Neuronal stem cell (in vitro differentiated cells): Measurements from ENCODE around the gene IFITM5.
"Not testable (repeated sequence)": the region's sequence is repeated elsewhere in the genome, so short reads cannot be mapped to it uniquely, and the experiment has no call there.

Source experiments
- DNase-seq: peaks from one replicate; pipeline ENCODE4 v3.0.0-alpha.2; 2013; ENCODE audit warnings: low spot score
- H2AFZ ChIP-seq: one replicate; pipeline ENCODE4 v1.6.1; 2013; ENCODE audit warnings: mild to moderate bottlenecking, low read length, inconsistent platforms
- H2AK5ac ChIP-seq: 2 replicates; pipeline ENCODE4 v1.6.1; 2013; ENCODE audit warnings: low read depth, mild to moderate bottlenecking, inconsistent platforms, low read length, moderate library complexity, mixed read lengths
- H2BK120ac ChIP-seq: 2 replicates; pipeline ENCODE4 v1.6.1; 2013; ENCODE audit warnings: low read depth, mild to moderate bottlenecking, inconsistent platforms, low read length, moderate library complexity, mixed read lengths
- H2BK12ac ChIP-seq: one replicate; pipeline ENCODE4 v1.6.1; 2013; ENCODE audit warnings: low read length, inconsistent platforms
- H2BK15ac ChIP-seq: 2 replicates; pipeline ENCODE4 v1.6.1; 2013; ENCODE audit warnings: mild to moderate bottlenecking, low read length, inconsistent platforms, mixed read lengths
- H2BK5ac ChIP-seq: one replicate; pipeline ENCODE4 v1.6.1; 2013; ENCODE audit warnings: inconsistent platforms, mild to moderate bottlenecking, low read length, moderate library complexity
- H3K14ac ChIP-seq: one replicate; pipeline ENCODE4 v1.6.1; 2013; ENCODE audit warnings: low read length, inconsistent platforms
- H3K18ac ChIP-seq: 2 replicates; pipeline ENCODE4 v1.6.1; 2013; ENCODE audit warnings: low read length, inconsistent platforms
- H3K23ac ChIP-seq: 2 replicates; pipeline ENCODE4 v1.6.1; 2013; ENCODE audit warnings: low read depth, mild to moderate bottlenecking, mixed read lengths, low read length, inconsistent platforms; ENCODE audit not compliant: poor library complexity
- H3K27ac ChIP-seq: replicated peaks from 3 replicates; pipeline ENCODE4 v1.5.1; 2013; ENCODE audit warnings: low read length, inconsistent platforms
- H3K27me3 ChIP-seq, 3 experiments: 2 replicates each; pipeline ENCODE4 v1.6.1; 2013; ENCODE audit warnings: low read length in 3 of 3, mild to moderate bottlenecking in 2 of 3, inconsistent platforms in 1 of 3, low read depth in 1 of 3, mixed read lengths in 1 of 3, moderate library complexity in 1 of 3; ENCODE audit not compliant: control insufficient read depth in 3 of 3, insufficient read depth in 3 of 3
- H3K36me3 ChIP-seq, 2 donors: replicated peaks in 1 of 2; 2 replicates each; pipeline ENCODE4 v1.6.1; 2013; ENCODE audit warnings: low read length in 2 of 2; ENCODE audit not compliant: control insufficient read depth in 2 of 2, insufficient read depth in 2 of 2
- H3K4ac ChIP-seq: 2 replicates; pipeline ENCODE4 v1.6.1; 2013; ENCODE audit warnings: inconsistent platforms, mild to moderate bottlenecking, low read length, moderate library complexity
- H3K4me1 ChIP-seq, 2 donors: 1 replicate in 1 of 2; 2 replicates in 1 of 2; pipeline ENCODE4 v1.6.1; 2013; ENCODE audit warnings: low read length in 2 of 2, low read depth in 1 of 2; ENCODE audit not compliant: control insufficient read depth in 2 of 2, insufficient read depth in 1 of 2
- H3K4me2 ChIP-seq: one replicate; pipeline ENCODE4 v1.6.1; 2013; ENCODE audit warnings: mild to moderate bottlenecking, low read length, inconsistent platforms; ENCODE audit not compliant: insufficient read depth, poor library complexity, severe bottlenecking
- H3K4me3 ChIP-seq, 2 donors: 2 replicates each; pipeline ENCODE4 v1.5.1; 2013; ENCODE audit warnings: low read length in 2 of 2, mild to moderate bottlenecking in 2 of 2, inconsistent platforms in 1 of 2, moderate library complexity in 1 of 2
- H3K79me1 ChIP-seq: one replicate; pipeline ENCODE4 v1.6.1; 2013; ENCODE audit warnings: low read depth, mild to moderate bottlenecking, inconsistent platforms, low read length, moderate library complexity
- H3K9ac ChIP-seq: one replicate; pipeline ENCODE4 v1.6.1; 2013; ENCODE audit warnings: mild to moderate bottlenecking, low read depth, low read length, inconsistent platforms; ENCODE audit not compliant: poor library complexity
- H3K9me3 ChIP-seq, 2 donors: replicated peaks in 1 of 2; 2 replicates each; pipeline versions ENCODE3 to v1.6.1; 2013; ENCODE audit warnings: low read length in 2 of 2, mild to moderate bottlenecking in 2 of 2, inconsistent platforms in 1 of 2, low read depth in 1 of 2, mixed read lengths in 1 of 2, moderate library complexity in 1 of 2; ENCODE audit not compliant: control insufficient read depth in 2 of 2, insufficient read depth in 1 of 2
- H4K8ac ChIP-seq: one replicate; pipeline ENCODE4 v1.6.1; 2013; ENCODE audit warnings: low read depth, mild to moderate bottlenecking, inconsistent platforms, low read length, moderate library complexity
- H4K91ac ChIP-seq: one replicate; pipeline ENCODE4 v1.6.1; 2013; ENCODE audit warnings: low read length, low read depth, mild to moderate bottlenecking, inconsistent platforms; ENCODE audit not compliant: poor library complexity
- WGBS, 2 donors: extraction: QIAGEN DNeasy Blood & Tissue Kit; methylation state at CpG; one replicate each; pipeline ENCODE4 v1.1.7; 2013; ENCODE audit warnings: missing lambda C conversion rate in 2 of 2, mixed read lengths in 1 of 2; ENCODE audit not compliant: insufficient read length in 2 of 2, insufficient replicate concordance in 1 of 2; ENCODE audit errors: extremely low coverage in 2 of 2; 5-methylcytosine and 5-hydroxymethylcytosine counted together

Gene IFITM5

GRCh38 chr11:271319-271715 is 28.0 kb downstream of the IFITM5 start:
- Histone ChIP-seq H3K27me3 (no peaks in the 10 kb centered on the region), H3K36me3 (no peaks in the 10 kb centered on the region), H3K23ac (no peak overlapping the region), H3K9me3 (peaks cover 3 to 8% of the 10 kb centered on the region in 2 donors), H2BK120ac (no peak overlapping the region), H4K8ac (no peak overlapping the region), H2AFZ (no peak overlapping the region), H2AK5ac (peak overlapping the region; percentile 94), H3K79me1 (no peaks in the 10 kb centered on the region), H3K4me3 (no peak overlapping the region), H3K18ac (no peak overlapping the region), H3K4me2 (no peak overlapping the region), H2BK5ac (no peak overlapping the region), H3K14ac (no peak overlapping the region), H3K4me1 (peaks cover 0 to 5% of the 10 kb centered on the region in 2 donors), H3K4ac (no peak overlapping the region), H2BK15ac (peak overlapping the region; percentile 49), H3K9ac (no peak overlapping the region), H2BK12ac (no peak overlapping the region), H3K27ac (no peak overlapping the region), H4K91ac (no peak overlapping the region)
- no peak for DNase-seq
- no CpG with 5 or more reads among the region's 8 CpGs for WGBS, 2 donors

GRCh38 chr11:270451-271318 is 28.6 kb downstream of the IFITM5 start:
- H3K4me1 ChIP-seq = peaks cover 0 to 5% of the 10 kb centered on the region in 2 donors
- no CpG with 5 or more reads among the region's 18 CpGs for WGBS, 2 donors
- no peaks in the 10 kb centered on the region for H3K79me1 ChIP-seq
- H3K14ac ChIP-seq = peak overlapping the region; percentile 21
- no peaks in the 10 kb centered on the region for H3K36me3 ChIP-seq
- peak overlapping the region; percentile 7 for H2BK12ac ChIP-seq
- peak overlapping the region; percentile 43 for H4K8ac ChIP-seq
- H2BK5ac ChIP-seq = peak overlapping the region; percentile 24
- no peak overlapping the region for H2AFZ ChIP-seq
- no peak overlapping the region for H3K27ac ChIP-seq
- H4K91ac ChIP-seq = no peak overlapping the region
- peak overlapping the region; percentile 94 for H2AK5ac ChIP-seq
- H3K9me3 ChIP-seq = peaks cover 3 to 4% of the 10 kb centered on the region in 2 donors
- no peak for DNase-seq
- peak overlapping the region; percentile 21 for H3K9ac ChIP-seq
- H3K4me3 ChIP-seq = no peak overlapping the region
- peak overlapping the region; percentile 61 for H2BK120ac ChIP-seq
- H3K4me2 ChIP-seq = no peak overlapping the region
- H3K23ac ChIP-seq = peak overlapping the region; percentile 73
- H2BK15ac ChIP-seq = peak overlapping the region; percentile 92
- H3K27me3 ChIP-seq = no peaks in the 10 kb centered on the region
- peak overlapping the region; percentile 64 for H3K18ac ChIP-seq
- no peak overlapping the region for H3K4ac ChIP-seq

GRCh38 chr11:269146-269890 is 30.0 kb downstream of the IFITM5 start:
- peaks cover 3 to 4% of the 10 kb centered on the region in 2 donors for H3K9me3 ChIP-seq
- H3K4me1 ChIP-seq = peaks cover 0 to 5% of the 10 kb centered on the region in 2 donors
- no peak overlapping the region for H3K14ac ChIP-seq
- no peak overlapping the region for H4K8ac ChIP-seq
- H2AK5ac ChIP-seq = no peak overlapping the region
- no peak overlapping the region for H4K91ac ChIP-seq
- H3K27me3 ChIP-seq = no peaks in the 10 kb centered on the region
- H3K79me1 ChIP-seq = no peaks in the 10 kb centered on the region
- no peak overlapping the region for H3K4me3 ChIP-seq
- H3K4ac ChIP-seq = no peak overlapping the region
- no peak for DNase-seq
- no peak overlapping the region for H2BK5ac ChIP-seq
- no peak overlapping the region for H2BK15ac ChIP-seq
- H2BK120ac ChIP-seq = no peak overlapping the region
- H3K36me3 ChIP-seq = no peaks in the 10 kb centered on the region
- H2BK12ac ChIP-seq = no peak overlapping the region
- no peak overlapping the region for H3K4me2 ChIP-seq
- H3K23ac ChIP-seq = no peak overlapping the region
- H3K18ac ChIP-seq = no peak overlapping the region
- H3K27ac ChIP-seq = no peak overlapping the region
- WGBS, 2 donors = no CpG with 5 or more reads among the region's 21 CpGs
- peak overlapping the region; percentile 53 for H2AFZ ChIP-seq
- H3K9ac ChIP-seq = no peak overlapping the region

- H3K27ac ChIP-seq, H3K79me1 ChIP-seq, H4K91ac ChIP-seq, H3K27me3 ChIP-seq, H2BK5ac ChIP-seq, DNase-seq, H3K4me2 ChIP-seq, H2AK5ac ChIP-seq, H3K18ac ChIP-seq, H3K14ac ChIP-seq, H3K9me3 ChIP-seq, H2BK120ac ChIP-seq, H3K4me3 ChIP-seq, H3K9ac ChIP-seq, H3K4me1 ChIP-seq, H2BK15ac ChIP-seq, H2BK12ac ChIP-seq, H3K36me3 ChIP-seq, H3K23ac ChIP-seq, H4K8ac ChIP-seq, H3K4ac ChIP-seq: not testable (repeated sequence)
- no CpG with 5 or more reads among the region's 16 CpGs for WGBS, 2 donors
- peak overlapping the region; percentile 53 for H2AFZ ChIP-seq
These were observed 30.6 kb downstream of the IFITM5 start for GRCh38 chr11:268716-269145.
